GM21447 (cell line): ENCODE results near the gene ALPL.
"Not testable (repeated sequence)": the region's sequence is repeated elsewhere in the genome, so short reads cannot be mapped to it uniquely, and the experiment has no call there.

ENCODE experiments used
- ATAC-seq: cut with Tn5 transposase; IDR thresholded peaks from one replicate; pipeline ENCODE4 v1.9.1; 2021; ENCODE audit not compliant: unreplicated experiment

ALPL gene

GRCh38 chr1:21509351-21510112 is at the start of gene ALPL:
Gene ALPL (plus strand): TSS chr1:21509423. CDS start chr1:21554082, 44,659 bp downstream.
- ATAC-seq: no peak

- ATAC-seq: not testable (repeated sequence)
These were observed 44.1 kb upstream of the ALPL start for GRCh38 chr1:21465127-21465526.

GRCh38 chr1:21467946-21468345 is 41.3 kb upstream of the ALPL start:
- not testable (repeated sequence) for ATAC-seq

- no peak for ATAC-seq
These were observed 40.6 kb upstream of the ALPL start for GRCh38 chr1:21468599-21468998.

- ATAC-seq: no peak
These were observed 39.6 kb upstream of the ALPL start for GRCh38 chr1:21469581-21469980.

- no peak for ATAC-seq
These were observed 36.4 kb upstream of the ALPL start for GRCh38 chr1:21472861-21473260.

GRCh38 chr1:21478356-21478755 is 30.9 kb upstream of the ALPL start:
- no peak for ATAC-seq

- ATAC-seq: not testable (repeated sequence)
These were observed 25.3 kb upstream of the ALPL start for GRCh38 chr1:21483881-21484280.

- ATAC-seq: no peak
These were observed 20.1 kb upstream of the ALPL start for GRCh38 chr1:21489146-21489545.

GRCh38 chr1:21490774-21491487 is 18.3 kb upstream of the ALPL start:
- no peak for ATAC-seq

GRCh38 chr1:21491488-21492355 is 17.5 kb upstream of the ALPL start:
- no peak for ATAC-seq

- no peak for ATAC-seq
These were observed 16.9 kb upstream of the ALPL start for GRCh38 chr1:21492356-21492625.

- ATAC-seq: no peak
These were observed 15.0 kb upstream of the ALPL start for GRCh38 chr1:21494196-21494595.

- ATAC-seq: no peak
These were observed 13.9 kb upstream of the ALPL start for GRCh38 chr1:21495225-21495820.

GRCh38 chr1:21496063-21496462 is 13.2 kb upstream of the ALPL start:
- no peak for ATAC-seq

GRCh38 chr1:21496886-21497285 is 12.3 kb upstream of the ALPL start:
- ATAC-seq: no peak

GRCh38 chr1:21497466-21498061 is 11.7 kb upstream of the ALPL start:
- ATAC-seq: no peak

GRCh38 chr1:21499283-21499950 is 9.8 kb upstream of the ALPL start:
- ATAC-seq: no peak

GRCh38 chr1:21503706-21504377 is 5.4 kb upstream of the ALPL start:
- ATAC-seq: no peak

- no peak for ATAC-seq
These were observed 2.4 kb upstream of the ALPL start for GRCh38 chr1:21506804-21507203.
